Stimulated activated CD8-positive, alpha-beta memory T cell treated with anti-CD3 and anti-CD28 coated beads, Interleukin-15, amount 100 ng/mL, for 4 hours (primary cell): Measurements from ENCODE around the gene SLC22A23.
"Not testable (repeated sequence)": the region's sequence is repeated elsewhere in the genome, so short reads cannot be mapped to it uniquely, and the experiment has no call there.

Experiments
- DNase-seq, 2 donors: peaks; one replicate each; pipeline ENCODE4 v3.0.0-alpha.2; 2020; ENCODE audit warnings: low read depth in 2 of 2

SLC22A23 gene

DNA sequence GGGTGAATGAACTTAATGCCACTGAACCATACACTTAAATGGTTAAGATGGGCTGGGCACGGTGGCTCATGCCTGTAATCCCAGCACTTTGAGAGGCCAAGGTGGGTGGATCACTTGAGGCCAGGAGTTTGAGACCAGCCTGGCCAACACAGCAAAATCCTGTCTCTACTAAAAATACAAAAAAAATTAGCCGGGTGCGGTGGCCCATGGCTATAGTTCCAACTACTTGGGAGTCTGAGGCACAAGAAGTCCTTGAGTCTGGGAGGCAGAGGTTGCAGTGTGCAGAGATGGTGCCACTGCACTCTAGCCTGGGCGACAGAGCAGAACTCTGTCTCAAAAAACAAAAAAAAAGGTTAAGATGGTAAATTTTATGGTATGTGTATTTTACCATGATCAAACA, 71.7 kb downstream of the SLC22A23 start:
- not testable (repeated sequence) for DNase-seq

DNA sequence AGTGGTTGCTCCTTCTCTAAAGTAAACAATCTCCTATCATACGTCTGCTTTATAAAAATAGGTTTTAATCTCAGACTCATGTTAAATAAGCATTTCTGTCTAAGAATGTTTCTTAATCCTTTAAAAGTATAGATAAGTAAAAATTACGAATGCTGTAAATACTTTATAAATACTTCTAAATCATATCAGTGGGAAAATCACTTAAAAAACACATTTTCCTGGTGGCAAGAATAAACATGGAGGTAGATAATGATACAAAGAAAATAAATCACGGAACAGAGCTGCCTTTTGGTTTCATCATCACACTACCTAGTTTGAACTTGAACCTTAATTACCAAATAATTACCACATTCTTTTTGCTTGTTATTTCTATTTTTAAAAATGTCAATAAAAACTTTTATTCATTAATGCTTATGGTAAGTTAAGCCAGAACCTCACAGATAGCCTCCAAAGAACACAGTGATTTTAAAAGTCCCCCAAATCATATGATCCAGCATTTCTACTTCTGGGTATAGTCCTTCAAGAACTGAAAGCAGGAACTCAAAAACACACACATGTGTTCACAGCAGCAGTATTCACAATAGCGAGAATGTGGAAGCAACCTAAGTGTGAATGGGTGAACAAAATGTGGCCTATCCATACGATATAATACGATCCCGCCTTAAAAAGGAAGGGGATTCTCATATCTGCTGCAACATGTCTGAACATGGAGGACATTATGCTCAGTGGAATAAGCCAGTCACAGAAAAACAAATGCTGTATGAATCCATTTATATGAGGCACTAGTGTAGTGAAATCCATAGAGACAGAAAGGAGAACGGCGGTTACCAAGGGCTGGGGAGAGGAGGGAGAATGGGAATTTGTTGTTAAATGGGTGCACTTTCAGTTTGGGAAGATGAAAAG, 72.4 kb downstream of the SLC22A23 start:
- DNase-seq = no peak

- no peak for DNase-seq
Observed at GRCh38 chr6:3383525-3383924, 73.3 kb downstream of the SLC22A23 start.

DNA sequence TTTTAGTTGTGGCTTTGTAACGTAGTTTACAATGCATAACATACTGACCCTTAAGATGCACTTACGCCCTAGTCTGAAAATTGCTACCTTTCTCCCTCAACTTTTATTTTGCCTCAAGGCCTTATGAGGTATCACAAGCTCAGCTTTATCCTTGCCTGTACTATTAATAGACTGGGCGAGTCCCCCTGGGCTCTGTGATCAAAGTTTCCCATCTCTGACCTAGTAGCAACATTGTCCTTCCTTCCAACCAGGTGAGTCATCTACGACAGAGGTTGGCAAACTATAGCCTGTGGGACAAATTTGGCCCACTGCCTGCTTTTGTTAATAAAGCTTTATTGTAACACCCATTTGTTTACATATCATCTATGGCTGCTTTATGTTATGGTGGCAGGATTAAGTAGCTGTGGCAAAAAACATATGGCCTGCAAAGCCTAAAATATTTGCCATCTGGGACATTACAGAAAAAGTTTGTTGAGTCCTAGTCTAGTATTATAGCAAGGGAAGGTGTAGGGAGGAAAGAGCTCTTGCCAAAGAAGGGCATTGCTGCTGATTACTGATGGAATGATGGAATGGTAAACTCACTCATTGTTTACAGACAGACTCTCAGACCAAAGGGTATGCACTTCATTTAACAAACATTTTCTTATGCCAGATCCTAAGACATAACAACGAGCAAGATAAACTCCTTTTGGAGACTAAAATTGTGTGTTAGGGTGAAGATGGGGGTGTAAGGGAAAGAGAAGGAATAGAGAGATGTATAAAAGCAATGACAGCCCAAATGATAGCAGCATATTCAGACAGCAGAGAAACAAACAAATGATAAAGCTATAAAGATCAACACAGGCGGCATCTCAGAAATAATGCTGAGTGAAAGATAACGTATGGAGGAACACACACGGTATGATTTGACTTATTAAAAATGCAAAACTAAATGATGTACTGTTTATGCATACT, 74.2 kb downstream of the SLC22A23 start:
- no peak for DNase-seq

DNA sequence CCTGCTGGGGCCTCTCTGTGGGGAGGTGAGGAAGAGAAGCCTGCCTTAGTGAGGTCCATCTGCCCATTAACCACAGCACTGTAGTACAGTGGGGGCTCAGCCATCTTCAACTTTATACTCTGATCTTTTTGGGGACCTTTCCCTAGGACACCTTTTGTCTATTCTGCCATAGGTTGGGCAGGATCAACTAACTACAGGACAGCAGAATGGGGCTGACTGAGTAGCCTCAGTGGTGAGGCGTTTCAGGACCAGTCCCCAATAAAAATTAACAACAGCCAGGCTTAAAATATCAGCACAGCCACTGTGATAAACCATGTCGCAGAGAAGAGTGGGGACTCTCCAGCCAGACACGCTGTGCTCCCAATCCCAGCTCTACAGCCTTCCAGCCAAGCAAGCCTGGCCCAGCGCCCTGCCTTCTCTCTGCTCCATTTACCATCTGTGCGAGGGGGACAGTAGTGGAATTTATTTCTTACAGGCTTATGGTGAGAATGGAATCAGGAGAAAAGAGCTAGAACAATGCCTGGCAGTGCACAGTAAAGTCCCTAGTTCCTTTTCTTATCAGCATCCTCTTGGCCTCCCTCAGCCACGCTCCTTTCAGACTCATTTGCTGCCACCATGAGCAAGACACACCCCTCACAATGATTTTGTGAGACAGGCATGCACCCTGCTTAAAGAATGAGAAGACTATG, 75.5 kb downstream of the SLC22A23 start:
- no peak for DNase-seq

GRCh38 chr6:3380344-3381232, 76.3 kb downstream of the SLC22A23 start:
- DNase-seq = no peak

GRCh38 chr6:3379482-3380060, 77.3 kb downstream of the SLC22A23 start:
- no peak for DNase-seq

DNA sequence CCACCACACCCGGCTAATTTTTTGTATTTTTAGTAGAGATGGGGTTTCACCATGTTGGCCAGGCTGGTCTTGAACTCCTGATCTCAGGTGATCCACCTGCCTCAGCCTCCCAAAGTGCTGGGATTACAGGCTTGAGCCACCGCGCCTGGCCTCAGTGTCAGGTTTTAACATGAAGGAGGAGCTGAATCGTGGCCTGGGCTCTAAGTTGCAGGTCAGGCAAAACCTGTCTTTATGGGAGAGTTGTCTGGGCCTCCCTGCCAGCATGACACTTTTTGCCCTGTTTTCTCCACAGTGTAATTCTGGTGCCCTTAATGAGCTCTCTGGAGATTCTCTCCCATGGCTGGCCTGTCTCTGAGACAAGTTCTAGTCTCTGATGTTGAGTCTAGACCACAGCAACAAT, 78.0 kb downstream of the SLC22A23 start:
- DNase-seq = not testable (repeated sequence)

GRCh38 chr6:3378398-3378782, 78.5 kb downstream of the SLC22A23 start:
- DNase-seq = not testable (repeated sequence)

DNA sequence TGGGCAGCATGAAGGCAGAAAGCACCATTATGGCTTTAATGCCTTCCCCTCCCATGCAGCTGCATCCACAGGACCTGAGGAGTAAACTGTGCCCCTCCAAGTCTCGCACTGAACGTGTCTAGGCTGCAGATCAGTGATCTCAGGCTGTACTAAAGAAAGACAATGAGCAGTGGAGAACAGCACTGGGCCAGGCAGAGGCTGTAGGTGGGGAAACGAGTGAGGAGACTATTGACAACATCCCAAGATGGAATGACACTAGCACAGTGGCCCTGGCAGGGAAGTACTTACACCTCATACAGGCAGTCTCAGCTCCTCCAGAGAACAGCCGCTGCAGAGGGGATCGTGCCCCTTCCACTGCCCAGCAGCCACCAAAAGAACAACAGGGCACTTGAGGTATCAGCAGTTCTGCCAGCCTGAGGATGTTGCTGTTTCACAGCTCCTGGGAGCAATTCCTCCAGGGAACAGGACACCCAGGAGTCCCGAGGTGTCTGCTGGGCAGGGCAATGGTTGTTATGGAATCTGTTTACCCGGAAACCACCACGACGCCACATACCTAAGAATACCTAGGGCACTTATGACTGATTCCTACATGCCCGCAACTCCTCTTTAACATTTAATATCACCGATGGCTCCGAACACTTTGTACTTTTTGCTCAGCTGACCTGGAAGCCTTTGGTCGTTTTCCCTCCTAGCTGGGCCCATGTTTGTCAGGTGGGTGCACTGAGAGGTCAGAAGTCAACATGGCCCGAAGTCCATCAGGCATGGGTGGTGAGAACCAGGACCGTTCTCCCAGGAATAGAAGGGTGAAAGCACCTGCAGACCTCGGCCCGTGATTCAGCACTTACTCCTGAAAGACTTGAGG, 79.1 kb downstream of the SLC22A23 start:
- no peak for DNase-seq

- no peak for DNase-seq
Observed at GRCh38 chr6:3376893-3377535, 79.8 kb downstream of the SLC22A23 start.

GRCh38 chr6:3376064-3376463, 80.8 kb downstream of the SLC22A23 start:
- no peak for DNase-seq

DNA sequence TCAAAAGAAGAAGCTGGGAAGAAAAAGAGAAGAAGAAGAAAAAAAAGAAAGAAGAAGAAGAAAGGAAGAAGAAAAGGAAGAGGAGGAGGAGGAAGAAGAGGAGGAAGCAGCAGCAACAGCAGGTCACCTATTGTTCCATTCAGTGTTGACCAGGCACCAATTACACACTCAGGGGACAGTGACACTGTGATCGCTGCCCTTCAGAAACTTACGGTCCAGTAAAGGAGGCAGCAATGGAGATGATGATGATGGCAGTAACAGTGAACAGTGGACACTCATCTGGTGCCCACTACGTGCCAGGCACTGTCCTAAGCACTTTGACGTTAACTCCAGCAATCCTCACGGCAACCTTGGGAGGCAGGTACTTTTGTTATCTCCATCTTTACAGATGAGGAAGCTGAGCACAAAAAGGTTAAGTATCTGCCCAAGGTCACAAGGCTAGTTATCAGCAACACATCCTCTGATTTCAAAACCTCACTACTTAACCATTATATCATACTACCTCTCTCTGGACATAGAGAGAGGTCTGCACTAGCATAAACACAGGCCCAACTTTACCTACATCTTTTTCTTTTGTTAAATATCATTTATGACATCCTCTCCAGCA, 83.2 kb downstream of the SLC22A23 start:
- no peak for DNase-seq

- DNase-seq = no peak
Observed at GRCh38 chr6:3372912-3373554, 83.8 kb downstream of the SLC22A23 start.

DNA sequence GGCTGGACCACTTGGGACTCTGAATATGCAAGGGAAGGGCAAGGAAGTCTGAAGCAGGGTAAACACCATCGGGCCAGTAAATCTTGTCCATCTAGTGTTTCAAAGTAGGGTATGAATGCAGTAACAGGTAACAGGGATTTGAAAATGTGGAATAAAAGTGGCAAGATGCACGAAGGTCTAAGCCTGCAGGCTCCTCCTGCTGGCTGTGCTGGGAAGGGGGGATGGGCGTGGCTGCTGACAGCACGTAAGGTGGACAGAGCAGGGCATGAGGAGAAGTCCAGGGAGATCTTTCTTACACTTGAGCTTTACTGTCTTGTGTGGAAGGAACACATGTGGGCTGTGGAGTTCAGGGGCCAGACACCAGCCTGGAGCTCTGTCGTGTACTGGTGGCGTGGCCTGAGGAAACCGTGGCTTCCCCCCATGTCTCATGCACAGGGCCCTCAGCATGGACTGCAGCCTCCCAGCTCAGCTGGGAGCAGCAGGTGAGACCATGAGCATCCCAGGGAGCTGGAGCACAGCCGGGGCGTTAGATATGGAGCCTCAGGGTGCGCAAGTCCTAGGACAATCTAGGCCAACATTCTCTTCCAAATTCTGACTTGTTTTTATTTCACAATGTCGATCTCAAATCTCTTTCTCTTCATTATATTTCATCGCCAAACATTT, 84.5 kb downstream of the SLC22A23 start:
- DNase-seq = no peak

DNA sequence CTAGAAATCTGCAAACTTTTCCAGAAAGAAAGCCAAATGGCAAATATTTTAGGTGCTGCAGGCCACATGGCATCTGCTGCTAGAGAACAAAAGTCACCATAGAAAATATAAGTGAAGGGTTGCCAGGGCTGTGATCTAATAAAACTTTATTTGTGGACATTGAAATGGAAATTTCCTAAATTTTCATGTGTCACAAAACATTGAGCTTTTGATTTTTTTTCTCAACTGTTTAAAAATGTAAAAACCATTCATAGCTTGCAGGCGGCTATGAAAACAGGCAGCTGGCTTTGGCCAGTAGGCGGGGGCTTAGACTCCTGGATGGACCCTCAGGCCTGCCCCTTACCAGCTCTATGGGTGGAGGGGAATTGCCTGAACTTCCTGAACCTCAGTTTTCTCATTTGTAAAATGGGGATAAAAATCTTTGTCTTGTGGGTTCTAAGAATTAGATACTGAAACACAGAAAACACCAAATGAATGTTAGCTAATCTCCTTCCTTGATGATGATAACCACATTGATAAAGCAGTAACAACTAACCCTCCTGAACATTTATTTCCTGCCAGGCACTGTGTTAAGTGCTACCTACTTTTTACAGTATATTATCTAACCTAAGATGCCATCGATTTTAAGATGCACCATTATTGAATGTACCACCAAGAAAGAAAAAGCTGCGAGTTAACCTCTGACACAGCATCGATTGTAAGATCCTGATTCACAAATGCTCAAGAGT, 85.5 kb downstream of the SLC22A23 start:
- DNase-seq = no peak
